Motor neuron (in vitro differentiated cells): ENCODE measurements around the gene SRL. TPM values are rescaled to one million over a fixed set of nuclear protein-coding genes. Genes with fewer than 3 reads are reported as not detected.

ENCODE experiments used
- ATAC-seq, 8 experiments: fragments of 200-7000 bp; cut with Tn5 transposase; replicated peaks in 6 of 8; 2 replicates each; pipeline ENCODE4 v1.8.0; 2021; ENCODE audit warnings: mild to moderate bottlenecking in 8 of 8, moderate library complexity in 8 of 8
- H3K27ac ChIP-seq, 2 donors: fragments of 250-450 bp; sonication (Bioruptor Pico); 2 replicates each; pipeline ENCODE4 v1.9.0; 2021; ENCODE audit warnings: antibody characterized with exemption in 2 of 2, mild to moderate bottlenecking in 2 of 2, moderate library complexity in 1 of 2
- H3K4me1 ChIP-seq, 2 donors: fragments of 250-450 bp; sonication (Bioruptor Pico); replicated peaks in 1 of 2; 2 replicates each; pipeline ENCODE4 v1.6.1; 2021; ENCODE audit warnings: antibody characterized with exemption in 2 of 2, mild to moderate bottlenecking in 2 of 2, moderate library complexity in 1 of 2
- H3K4me3 ChIP-seq, 5 donors: fragments of 250-450 bp; sonication (Bioruptor Pico); 2 replicates each; pipeline ENCODE4 v1.9.0; 2021; ENCODE audit warnings: antibody characterized with exemption in 5 of 5, mild to moderate bottlenecking in 5 of 5, moderate library complexity in 4 of 5
- WGBS, 10 experiments: fragments of 450-650 bp; shearing (Covaris generic); methylation state at CpG; one replicate each; pipeline ENCODE4 v1.0.0; 2022; 5-methylcytosine and 5-hydroxymethylcytosine counted together
- in situ Hi-C, 9 experiments: fragments of 400-800 bp; cut with MboI; loops; one replicate each; pipeline ENCODE4 v1.15.0; 2021; ENCODE audit warnings: low sequenced_read_pairs in 9 of 9, low pct_unique_long_range_greater_than_20kb in 2 of 9; ENCODE audit not compliant: unreplicated experiment in 9 of 9
- total RNA-seq, 8 experiments: library from RNA; unstranded; fragments of 300-600 nt; gene quantifications; 2 replicates each; pipeline versions ENCODE4 v1.2.3 to v1.2.4, GENCODE V29; 2022

The SRL gene
- total RNA-seq, 8 experiments from 2014 or later, result 0.07 to 0.71 (median 0.34) TPM

DNA sequence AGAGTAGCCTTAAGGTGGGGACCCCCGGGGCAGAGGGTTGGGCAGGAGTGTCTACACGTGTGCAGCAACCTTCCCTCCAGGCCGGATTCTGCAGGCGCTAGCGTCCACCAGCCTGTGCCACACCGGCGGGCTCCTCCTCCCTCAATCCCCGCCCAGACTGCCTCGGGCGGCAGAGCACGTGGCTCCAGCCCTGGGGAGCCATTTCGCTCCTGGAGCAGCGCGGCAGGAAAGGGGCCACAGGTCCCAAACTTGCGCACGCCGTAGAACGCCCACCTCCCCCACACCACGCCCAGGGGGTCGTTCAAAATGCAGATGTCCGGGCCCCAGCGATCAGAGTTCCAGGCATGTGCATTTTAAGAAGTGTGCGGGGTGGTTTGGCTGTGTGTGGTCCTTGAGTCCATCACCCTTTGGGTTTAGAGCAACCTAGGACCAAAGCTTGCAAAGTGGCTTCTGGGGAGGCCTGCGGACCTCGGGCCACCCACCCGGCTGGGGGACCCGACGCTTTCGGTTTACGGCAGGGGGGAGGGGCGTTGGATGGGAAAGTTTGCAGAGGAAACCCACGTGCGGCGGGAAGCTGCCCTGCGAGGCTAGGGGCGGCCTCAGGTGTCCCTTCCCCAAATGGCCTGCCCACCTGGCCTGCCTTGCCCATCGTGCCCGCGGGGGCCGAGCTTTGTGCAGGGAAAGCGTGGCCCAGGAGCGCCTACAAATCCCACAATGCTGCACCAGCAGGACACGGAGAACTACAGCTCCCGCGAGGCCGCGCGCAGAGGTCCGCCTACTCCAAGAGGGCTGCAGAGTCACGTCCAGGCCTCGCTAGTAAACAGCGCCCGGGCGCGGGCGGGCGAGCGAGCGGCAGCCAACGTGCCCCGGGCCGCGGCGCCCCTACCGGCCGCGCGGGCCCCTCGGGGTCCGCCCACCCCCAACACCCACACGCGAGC is 29.6 kb upstream of the SRL start:
- in situ Hi-C loops, result no loop called here
- peaks cover 6 to 7% of the 10 kb centered on the region in 2 donors for H3K4me1 ChIP-seq
- H3K4me3 ChIP-seq, result peak overlapping the region; percentile 68 to 87 (median 73)
- whole genome bisulfite sequencing, 10 experiments, result 0 to 3% (median 0%) methylated on average over 2 to 9 of the region's 72 CpGs; no CpG with 5 or more reads in 5 of the 10 experiments
- peak overlapping the region; percentile 92 to 94 for H3K27ac ChIP-seq
- peak; percentile 66 to 80 (median 70) for ATAC-seq

DNA sequence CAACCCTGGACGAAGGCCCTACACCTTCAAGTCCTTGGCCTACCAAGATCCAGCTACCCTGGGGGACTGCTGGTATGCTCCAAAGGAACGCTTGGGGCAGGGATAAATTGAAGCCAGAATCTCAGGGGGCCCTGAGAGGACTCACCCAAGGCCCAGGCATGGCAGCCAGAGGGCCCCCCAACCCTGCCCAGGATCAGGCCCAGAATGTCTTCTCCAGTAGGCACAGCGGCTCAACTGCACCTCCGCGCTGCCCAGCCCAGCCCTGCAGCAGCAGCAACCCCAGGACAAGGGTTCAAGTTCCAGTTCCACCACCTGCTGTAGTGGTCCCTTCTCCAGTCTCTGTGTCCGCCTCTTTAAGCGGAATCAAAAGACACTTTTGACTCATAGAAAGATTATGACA is 28.7 kb upstream of the SRL start:
- peak overlapping the region in 1 of 2 donors; percentile 94 for H3K27ac ChIP-seq
- in situ Hi-C loops, result no loop called here
- WGBS, 10 experiments, result 90 to 100% (median 100%) methylated on average over 1 to 4 of the region's 7 CpGs; no CpG with 5 or more reads in 3 of the 10 experiments
- peak overlapping the region; percentile 68 to 87 (median 73) for H3K4me3 ChIP-seq
- peaks cover 6 to 7% of the 10 kb centered on the region in 2 donors for H3K4me1 ChIP-seq
- no peak for ATAC-seq

DNA sequence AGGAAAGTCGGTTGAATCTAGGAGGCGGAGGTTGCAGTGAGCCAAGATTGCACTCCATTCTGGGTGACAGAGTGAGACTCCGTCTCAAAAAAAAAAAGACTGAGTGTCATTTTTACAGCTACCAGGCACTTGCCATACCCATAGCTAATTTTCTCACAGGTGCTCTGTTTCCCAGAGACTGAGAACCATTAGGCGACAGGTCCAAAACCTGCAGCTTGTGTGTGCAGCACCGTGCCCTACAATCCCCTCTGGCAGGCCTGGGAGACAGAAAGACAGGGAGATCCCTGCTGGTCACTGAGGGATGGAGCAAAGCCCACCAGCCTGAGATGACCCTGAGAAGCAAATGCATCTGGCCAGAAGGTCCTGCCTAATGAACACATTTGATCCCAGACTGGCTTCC is 28.2 kb upstream of the SRL start:
- in situ Hi-C loops, result no loop called here
- WGBS, 10 experiments, result 80 to 100% (median 95%) methylated on average over 1 to 4 of the region's 5 CpGs; no CpG with 5 or more reads in 4 of the 10 experiments
- no peak for ATAC-seq
- Histone ChIP-seq H3K27ac (no peak overlapping the region), H3K4me1 (peaks cover 6 to 7% of the 10 kb centered on the region in 2 donors), H3K4me3 (no peak overlapping the region)

DNA sequence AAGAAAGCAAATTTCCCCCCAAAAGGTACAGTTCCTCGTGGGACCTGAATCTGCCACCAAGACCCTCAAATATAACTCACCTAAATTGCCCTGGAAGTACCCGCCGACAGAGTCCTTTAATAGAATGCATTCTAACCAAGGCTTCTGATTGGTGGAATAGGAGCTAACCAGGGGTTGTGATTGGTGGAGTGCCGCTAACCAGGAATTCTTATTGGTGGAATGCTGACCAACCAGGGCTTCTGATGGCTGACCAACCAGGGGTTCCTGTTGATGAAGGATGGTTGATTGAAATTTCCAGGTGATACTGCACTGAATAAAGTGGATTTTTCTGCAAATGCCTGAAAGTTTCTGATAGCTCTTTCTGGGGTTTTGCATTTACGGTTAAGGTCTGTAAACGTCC is 24.5 kb upstream of the SRL start:
- 82 to 100% (median 91%) methylated on average over 1 to 6 of the region's 6 CpGs; no CpG with 5 or more reads in 2 of the 10 experiments for WGBS, 10 experiments
- Histone ChIP-seq H3K27ac (no peak overlapping the region), H3K4me3 (no peak overlapping the region), H3K4me1 (peaks cover 14 to 19% of the 10 kb centered on the region in 2 donors)
- no peak for ATAC-seq
- in situ Hi-C loops, result no loop called here

DNA sequence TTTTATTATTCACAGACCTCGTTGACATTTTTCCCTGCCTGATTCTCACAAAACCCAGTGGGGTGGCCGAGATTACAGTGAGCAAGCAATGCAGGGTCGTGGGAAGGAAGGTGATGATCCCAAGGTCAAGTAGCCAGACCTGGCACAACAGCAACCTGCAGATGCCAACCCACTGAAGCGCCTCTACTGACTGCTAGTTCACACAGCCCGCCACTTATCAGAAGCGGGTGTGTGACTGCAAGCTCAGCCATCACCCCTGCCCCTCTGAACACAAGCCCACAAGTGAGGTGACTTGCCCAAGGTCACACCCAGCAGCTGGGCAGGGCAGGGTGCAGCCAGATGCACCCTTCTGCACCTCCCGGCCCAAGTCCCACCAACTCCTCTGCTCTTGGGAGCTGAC is 23.8 kb upstream of the SRL start:
- no peak overlapping the region for H3K4me3 ChIP-seq
- H3K27ac ChIP-seq, result no peak overlapping the region
- 24 to 100% (median 89%) methylated on average over 1 to 6 of the region's 7 CpGs; no CpG with 5 or more reads in 2 of the 10 experiments for WGBS, 10 experiments
- no peak for ATAC-seq
- peaks cover 11 to 16% of the 10 kb centered on the region in 2 donors for H3K4me1 ChIP-seq
- in situ Hi-C loops, result no loop called here

DNA sequence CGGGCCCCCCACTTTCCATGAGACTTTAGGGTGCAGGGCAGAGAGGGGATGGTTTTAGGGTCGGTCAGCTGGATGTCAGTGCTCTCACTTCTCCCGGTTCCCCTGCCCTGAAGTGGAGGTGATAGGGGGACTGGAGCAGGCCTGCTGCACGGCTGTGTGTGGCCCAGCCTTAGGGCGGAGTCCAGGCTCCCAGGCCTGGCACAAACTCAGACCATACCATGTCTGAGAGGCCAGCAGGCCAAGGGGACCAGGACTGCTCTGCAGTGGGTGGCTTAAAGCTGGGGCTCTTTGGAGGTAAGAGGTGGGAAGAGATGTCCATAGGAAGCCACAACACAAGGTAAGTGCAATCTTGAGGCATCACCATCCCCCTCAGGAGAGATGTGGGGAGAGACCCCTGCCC is 22.7 kb upstream of the SRL start:
- Histone ChIP-seq H3K4me3 (no peak overlapping the region), H3K27ac (peak overlapping the region in 1 of 2 donors; percentile 28), H3K4me1 (peaks cover 7 to 12% of the 10 kb centered on the region in 2 donors)
- ATAC-seq, result peak in 6 of 8 experiments; percentile 4 to 19 (median 11)
- 0 to 52% (median 40%) methylated on average over 1 to 2 of the region's 5 CpGs; no CpG with 5 or more reads in 7 of the 10 experiments for WGBS, 10 experiments
- in situ Hi-C loops, result no loop called here

DNA sequence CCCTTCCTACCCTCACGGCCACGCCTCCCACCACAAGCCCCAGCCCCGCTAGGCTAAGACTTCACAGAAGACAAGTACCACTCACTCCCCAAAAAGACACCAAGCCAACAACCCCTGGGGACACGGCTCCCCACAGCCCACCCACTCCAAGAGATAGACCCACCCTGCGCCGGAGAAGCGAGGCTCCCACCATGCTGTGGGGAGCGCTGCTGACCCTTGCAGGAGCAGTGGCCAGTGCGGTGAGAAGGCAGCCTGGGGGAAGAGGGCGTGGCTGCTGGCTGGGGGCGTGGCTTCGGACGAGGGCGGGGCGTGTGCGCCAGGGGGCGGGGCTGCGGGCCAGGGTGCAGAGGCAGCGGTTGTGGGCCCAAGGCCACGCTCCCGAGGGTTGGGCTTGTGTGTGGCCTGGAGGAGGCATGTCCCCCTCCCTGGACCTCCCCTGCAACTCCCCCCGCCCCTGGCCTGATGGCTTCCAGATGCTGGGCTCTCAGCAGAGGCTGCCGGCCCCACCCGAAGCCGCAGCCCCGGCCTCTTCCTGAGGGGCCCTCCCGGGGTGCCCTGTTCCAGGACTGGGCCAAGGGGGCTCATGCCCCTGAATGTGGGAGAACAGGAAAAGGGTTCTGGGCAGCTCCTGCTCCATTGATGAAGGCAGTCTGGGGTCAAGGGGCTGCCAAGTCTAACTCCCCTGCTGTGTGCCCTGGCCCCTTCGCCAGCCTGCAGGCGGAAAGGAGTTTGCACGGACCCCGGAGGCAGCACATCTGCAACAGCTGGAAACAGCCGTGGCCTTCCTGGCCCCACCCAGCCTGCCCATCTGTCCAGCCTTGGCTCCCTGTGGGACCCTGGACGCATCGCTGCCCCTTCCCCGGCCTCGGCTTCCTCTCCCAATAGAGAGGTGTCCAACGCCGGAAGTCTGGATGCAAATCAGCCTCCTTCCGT is 21.9 kb upstream of the SRL start:
- H3K4me1 ChIP-seq, result peaks cover 7 to 12% of the 10 kb centered on the region in 2 donors
- no peak overlapping the region for H3K4me3 ChIP-seq
- peak overlapping the region in 1 of 2 donors; percentile 28 for H3K27ac ChIP-seq
- in situ Hi-C loops, result no loop called here
- WGBS, 10 experiments, result 0 to 60% (median 30%) methylated on average over 1 to 2 of the region's 39 CpGs; no CpG with 5 or more reads in 6 of the 10 experiments
- peak; percentile 78 to 97 (median 93) for ATAC-seq

DNA sequence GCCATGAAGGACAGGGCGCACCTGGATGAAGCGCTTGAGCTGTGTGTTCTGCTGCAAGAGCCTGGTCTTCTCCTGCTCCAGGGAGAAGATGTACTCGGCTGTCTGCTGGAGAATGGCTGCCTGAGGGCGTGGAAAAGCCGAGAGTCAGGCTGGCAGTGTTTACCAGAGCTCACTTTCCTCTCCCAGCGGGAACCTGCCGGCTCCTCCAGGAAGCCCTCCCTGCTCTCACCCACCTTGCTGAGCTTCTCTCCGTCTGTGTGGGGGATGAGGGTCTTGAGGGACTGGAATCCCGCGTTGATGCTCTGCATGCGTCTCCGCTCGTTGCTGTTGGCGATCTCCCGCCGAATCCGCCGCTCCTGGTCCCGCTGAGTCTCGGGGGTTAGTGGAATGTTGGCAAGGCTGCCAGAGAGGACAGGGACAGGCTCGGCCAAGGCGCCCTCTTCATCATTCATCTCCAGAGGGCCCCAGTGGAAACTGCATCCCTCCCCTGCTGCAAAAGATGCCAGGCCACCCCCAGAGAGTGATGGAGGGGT is 20.5 kb upstream of the SRL start:
- H3K4me1 ChIP-seq, result peaks cover 7 to 12% of the 10 kb centered on the region in 2 donors
- no peak for ATAC-seq
- in situ Hi-C loops, result no loop called here
- 84 to 100% (median 92%) methylated on average over 2 to 5 of the region's 22 CpGs; no CpG with 5 or more reads in 5 of the 10 experiments for WGBS, 10 experiments
- H3K4me3 ChIP-seq, result no peak overlapping the region
- H3K27ac ChIP-seq, result no peak overlapping the region

DNA sequence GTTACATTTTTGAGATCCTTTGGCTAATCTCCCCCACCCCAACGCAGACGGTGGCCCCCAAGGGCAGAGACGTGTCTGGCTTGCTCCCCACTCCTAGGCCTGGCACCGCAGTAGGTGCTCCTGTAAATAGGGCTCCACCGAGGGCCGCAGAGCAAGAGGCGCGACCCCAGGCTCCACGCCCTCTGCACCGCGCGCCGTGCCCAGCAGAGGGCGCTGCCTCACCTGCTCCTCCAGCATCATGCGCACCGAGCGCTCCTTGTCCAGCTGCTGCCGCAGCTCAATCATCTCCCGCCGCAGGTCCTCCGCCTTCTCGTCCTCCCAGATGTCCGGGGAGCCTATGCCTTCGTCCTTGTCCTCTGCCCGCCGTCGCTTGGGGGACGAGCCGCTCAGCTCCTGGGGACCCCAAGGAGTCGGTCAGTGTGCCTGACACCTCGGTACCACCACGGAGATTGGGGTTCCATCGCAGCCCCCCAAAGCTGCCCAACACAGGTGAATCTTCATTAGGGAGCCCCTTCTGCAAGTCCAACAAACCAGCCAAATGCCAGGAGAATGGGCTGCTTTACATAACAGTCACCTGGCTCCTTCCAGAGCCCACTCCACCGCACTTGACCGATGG is 19.8 kb upstream of the SRL start:
- ATAC-seq, result peak in 1 of 8 experiments; percentile 5
- in situ Hi-C loops, result no loop called here
- 59 to 100% (median 89%) methylated on average over 2 to 14 of the region's 35 CpGs; no CpG with 5 or more reads in 3 of the 10 experiments for WGBS, 10 experiments
- H3K4me3 ChIP-seq, result no peak overlapping the region
- no peak overlapping the region for H3K27ac ChIP-seq
- peaks cover 7 to 12% of the 10 kb centered on the region in 2 donors for H3K4me1 ChIP-seq

DNA sequence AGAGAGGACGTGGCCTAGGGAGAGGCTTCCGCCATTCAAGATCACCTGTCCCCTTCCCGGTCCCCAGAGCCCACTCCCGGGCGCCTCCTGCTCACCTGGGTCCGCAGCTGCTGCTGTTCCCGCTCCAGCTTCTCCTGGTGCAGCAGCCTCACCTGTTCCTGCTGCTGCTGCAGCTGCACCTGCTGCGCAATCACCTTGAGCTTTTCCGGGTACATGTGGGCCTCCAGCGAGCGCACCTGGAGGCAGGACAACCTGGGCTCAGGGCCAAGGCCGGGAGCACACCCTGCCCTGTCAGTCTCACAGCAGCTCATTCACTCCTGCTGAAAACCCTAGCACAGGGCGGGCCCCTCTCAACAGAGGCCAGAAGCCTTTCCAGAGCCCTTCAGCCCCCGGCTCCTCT is 18.5 kb upstream of the SRL start:
- WGBS, 10 experiments, result 20 to 100% (median 100%) methylated on average over 1 to 2 of the region's 14 CpGs; no CpG with 5 or more reads in 6 of the 10 experiments
- peaks cover 7 to 12% of the 10 kb centered on the region in 2 donors for H3K4me1 ChIP-seq
- ATAC-seq, result no peak
- no peak overlapping the region for H3K4me3 ChIP-seq
- in situ Hi-C loops, result no loop called here
- H3K27ac ChIP-seq, result no peak overlapping the region

DNA sequence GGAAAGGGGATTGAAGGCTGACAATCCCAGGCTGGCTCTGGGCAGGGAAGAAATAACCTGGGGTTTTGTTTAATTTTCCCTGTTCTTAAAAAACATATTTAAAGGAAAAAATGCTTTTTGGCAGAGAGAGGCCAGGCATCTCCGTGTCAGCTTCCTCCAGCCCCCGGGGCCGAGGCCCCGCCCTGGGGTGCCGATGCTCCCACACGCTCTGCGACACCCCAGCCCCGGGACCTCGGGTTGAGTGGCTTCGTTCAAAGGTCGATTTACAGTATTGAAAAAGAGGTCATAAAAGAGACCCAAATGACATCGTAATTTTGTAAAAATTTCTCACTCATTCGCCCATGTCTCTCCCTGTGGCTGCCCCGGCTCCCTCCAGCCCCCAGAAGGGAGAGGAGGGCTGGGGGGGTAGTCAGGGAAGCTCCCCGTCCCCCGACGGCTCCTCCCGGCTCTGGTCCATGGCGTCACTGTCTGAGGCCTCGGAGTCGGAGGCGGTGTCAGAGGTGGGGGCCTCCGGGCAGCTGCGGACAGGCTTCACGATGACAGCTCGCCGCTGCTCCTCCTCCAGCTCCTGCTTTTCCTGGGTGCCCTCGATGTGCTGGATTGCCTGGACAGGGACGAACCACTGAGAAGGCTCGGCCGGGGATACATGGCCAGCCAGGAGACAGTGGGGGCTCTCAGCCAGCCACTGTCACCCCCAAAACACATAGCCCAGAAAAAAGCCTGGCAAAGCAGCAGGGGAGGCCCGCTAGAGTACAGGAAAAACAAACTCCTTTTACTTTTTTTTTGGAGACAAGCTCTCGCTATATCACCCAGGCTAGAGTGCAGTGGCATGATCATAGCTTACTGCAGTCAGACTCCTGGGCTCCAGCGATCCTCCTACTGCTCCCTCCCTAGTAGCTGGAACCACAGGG is 16.0 kb upstream of the SRL start:
- Histone ChIP-seq H3K4me3 (no peak overlapping the region), H3K4me1 (no peaks in the 10 kb centered on the region), H3K27ac (no peak overlapping the region)
- in situ Hi-C loops, result no loop called here
- no peak for ATAC-seq
- WGBS, 10 experiments, result 75 to 100% (median 83%) methylated on average over 2 to 10 of the region's 34 CpGs; no CpG with 5 or more reads in 6 of the 10 experiments
